Sigmoid colon (tissue), 4 donors: ENCODE measurements around the gene SLC25A13.

Source experiments
- POLR2A ChIP-seq, 2 donors: fragments of 450-650 bp; IDR thresholded peaks; one replicate each; pipeline ENCODE4 v1.6.1; 2016; ENCODE audit warnings: antibody characterized with exemption in 2 of 2, mild to moderate bottlenecking in 2 of 2, moderate library complexity in 2 of 2
- POLR2AphosphoS5 ChIP-seq, 4 donors: sonication (generic); formaldehyde crosslinking; IDR thresholded peaks; one replicate each; pipeline ENCODE4 v1.6.1; 2017; ENCODE audit warnings: antibody characterized with exemption in 4 of 4
- TF ChIP-seq, protein P1 (sequence below), 4 experiments: fragments of 450-650 bp in 3 of 4; fragments of 200-600 bp in 1 of 4; IDR thresholded peaks; one replicate each; pipeline ENCODE4 v1.5.1; 2016 to 2019; ENCODE audit warnings: antibody characterized with exemption in 4 of 4, mild to moderate bottlenecking in 3 of 4, moderate library complexity in 2 of 4

DNA sequence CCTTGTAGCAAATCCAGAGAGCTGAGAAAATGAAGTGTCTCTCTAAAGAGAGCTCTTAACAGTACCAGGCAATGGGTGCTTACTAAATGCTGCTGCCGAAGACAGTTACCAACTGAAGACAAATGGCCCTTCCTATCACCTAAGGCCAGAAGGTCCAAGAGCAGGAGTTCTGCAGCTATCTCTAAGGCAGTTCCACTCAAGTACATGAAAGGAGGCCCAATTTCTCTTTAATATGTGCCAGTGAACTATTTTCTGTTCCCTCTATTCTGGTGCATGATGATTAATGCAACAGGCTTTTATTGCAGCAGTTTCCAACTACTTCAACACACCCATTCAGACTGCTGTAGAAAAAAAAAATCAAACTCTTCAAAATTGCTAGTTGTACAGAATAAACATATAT is 122.5 kb downstream of the SLC25A13 start:
- TF ChIP-seq POLR2A (IDR thresholded peaks at IDR 0.05), result no peak
- TF ChIP-seq, protein P1, sequence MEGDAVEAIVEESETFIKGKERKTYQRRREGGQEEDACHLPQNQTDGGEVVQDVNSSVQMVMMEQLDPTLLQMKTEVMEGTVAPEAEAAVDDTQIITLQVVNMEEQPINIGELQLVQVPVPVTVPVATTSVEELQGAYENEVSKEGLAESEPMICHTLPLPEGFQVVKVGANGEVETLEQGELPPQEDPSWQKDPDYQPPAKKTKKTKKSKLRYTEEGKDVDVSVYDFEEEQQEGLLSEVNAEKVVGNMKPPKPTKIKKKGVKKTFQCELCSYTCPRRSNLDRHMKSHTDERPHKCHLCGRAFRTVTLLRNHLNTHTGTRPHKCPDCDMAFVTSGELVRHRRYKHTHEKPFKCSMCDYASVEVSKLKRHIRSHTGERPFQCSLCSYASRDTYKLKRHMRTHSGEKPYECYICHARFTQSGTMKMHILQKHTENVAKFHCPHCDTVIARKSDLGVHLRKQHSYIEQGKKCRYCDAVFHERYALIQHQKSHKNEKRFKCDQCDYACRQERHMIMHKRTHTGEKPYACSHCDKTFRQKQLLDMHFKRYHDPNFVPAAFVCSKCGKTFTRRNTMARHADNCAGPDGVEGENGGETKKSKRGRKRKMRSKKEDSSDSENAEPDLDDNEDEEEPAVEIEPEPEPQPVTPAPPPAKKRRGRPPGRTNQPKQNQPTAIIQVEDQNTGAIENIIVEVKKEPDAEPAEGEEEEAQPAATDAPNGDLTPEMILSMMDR (IDR thresholded peaks at IDR 0.05), result no peak
- TF ChIP-seq POLR2AphosphoS5 (IDR thresholded peaks at IDR 0.05), result no peak
